Measurements from ENCODE around the gene TMPRSS13. TPM values are rescaled to one million over a fixed set of nuclear protein-coding genes. Genes with fewer than 3 reads are reported as not detected.

Gene TMPRSS13
- total RNA-seq (2021) = 0.35 and 0.50 TPM in 2 replicates
- long read RNA-seq, partial matches to known transcripts = 0 of 2 reads
- long read RNA-seq, other reads (novel, unspliced or antisense) = 0 of 2 reads

DNA sequence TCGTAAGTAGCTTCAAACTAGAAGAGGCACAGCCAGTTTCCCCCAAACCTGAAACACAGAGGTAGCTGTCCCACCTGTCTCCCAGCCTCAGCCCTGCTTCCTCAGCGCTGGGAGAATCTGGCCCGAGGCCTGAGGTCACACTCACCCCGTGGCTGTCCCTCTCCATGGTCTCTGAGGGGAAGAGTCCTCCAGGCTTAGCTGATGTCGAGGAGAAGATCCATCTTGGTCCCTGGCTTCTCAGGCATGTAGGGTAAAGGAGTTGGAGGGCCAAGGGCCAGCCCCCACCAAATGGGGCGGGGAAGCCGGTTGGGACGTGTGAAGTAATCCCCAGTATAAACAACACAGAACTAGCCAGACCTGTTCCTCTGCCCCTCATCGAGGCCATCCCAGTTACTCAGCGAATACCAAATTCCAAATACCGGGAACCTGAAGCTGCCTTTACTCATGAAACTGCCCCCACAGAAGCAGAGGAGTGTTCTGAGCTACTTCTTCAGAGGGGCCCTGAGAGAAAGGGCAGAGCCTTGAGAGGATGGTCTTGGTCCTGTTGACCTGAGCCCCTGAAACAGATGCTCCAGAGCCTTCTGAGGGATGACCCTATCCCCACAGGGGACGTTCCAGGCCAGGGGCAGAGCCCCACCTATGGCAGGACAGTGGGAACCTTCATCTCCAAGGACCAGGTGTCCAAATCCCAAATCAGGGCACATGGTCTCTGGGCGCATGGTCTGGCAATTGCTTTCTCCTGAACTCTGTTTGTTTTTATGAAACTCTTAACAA, at the start of gene TMPRSS13:
Gene TMPRSS13 (minus strand): TSS at position 261 of the 774 bp plus-strand sequence. CDS start 95 bp downstream, at position 166.
- no peaks in the 10 kb centered on the region for H3K79me2 ChIP-seq (ENCODE audit: insufficient read depth, low read length)

More for the DNA sequence above, at the start of gene TMPRSS13:
- H3K14ac ChIP-seq (ENCODE audit: insufficient read depth, low read length) = 0 out of 2 replicates have a peak within 1 kb of the TSS, but pooled peaks have one; percentile 6
- H4K20me1 ChIP-seq (ENCODE audit: control insufficient read depth, insufficient read depth, insufficient read length) = no peaks in the 10 kb centered on the region
- H3K23me2 ChIP-seq (ENCODE audit: insufficient read length, low read depth, low read length, poor library complexity, severe bottlenecking) = no peaks in the 10 kb centered on the region
- H3K4ac ChIP-seq (ENCODE audit: low read depth, low read length) = no peak within 1 kb of the TSS
- H2BK12ac ChIP-seq (ENCODE audit: insufficient read length, low read depth, low read length) = no peak within 1 kb of the TSS
- Mint-ChIP-seq H3K4me1 (peaks cover 43 to 44% of the 10 kb centered on the region in 2 experiments), H3K27ac (peak within 1 kb of the TSS in 1 of 3 experiments; percentile 85; a peak in 3 of 7 replicates), H3K4me3 (0 out of 5 replicates have a peak within 1 kb of the TSS, but pooled peaks of 1 of the 2 experiments have one; percentile 28), H3K36me3 (ENCODE audit: insufficient read depth in 1 of 3, low read depth in 3 of 3) (no peaks in the 10 kb centered on the region), H3K27me3 (ENCODE audit: low read depth) (peaks cover 17% of the 10 kb centered on the region), H3K9me3 (no peaks in the 10 kb centered on the region)
- H3K23ac ChIP-seq (ENCODE audit: insufficient read length, low read depth, low read length) = no peak within 1 kb of the TSS
- TF ChIP-seq, protein P1, sequence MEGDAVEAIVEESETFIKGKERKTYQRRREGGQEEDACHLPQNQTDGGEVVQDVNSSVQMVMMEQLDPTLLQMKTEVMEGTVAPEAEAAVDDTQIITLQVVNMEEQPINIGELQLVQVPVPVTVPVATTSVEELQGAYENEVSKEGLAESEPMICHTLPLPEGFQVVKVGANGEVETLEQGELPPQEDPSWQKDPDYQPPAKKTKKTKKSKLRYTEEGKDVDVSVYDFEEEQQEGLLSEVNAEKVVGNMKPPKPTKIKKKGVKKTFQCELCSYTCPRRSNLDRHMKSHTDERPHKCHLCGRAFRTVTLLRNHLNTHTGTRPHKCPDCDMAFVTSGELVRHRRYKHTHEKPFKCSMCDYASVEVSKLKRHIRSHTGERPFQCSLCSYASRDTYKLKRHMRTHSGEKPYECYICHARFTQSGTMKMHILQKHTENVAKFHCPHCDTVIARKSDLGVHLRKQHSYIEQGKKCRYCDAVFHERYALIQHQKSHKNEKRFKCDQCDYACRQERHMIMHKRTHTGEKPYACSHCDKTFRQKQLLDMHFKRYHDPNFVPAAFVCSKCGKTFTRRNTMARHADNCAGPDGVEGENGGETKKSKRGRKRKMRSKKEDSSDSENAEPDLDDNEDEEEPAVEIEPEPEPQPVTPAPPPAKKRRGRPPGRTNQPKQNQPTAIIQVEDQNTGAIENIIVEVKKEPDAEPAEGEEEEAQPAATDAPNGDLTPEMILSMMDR (conservative IDR thresholded peaks at IDR 0.05) = no peak
- H3K9me3 ChIP-seq (ENCODE audit: control insufficient read depth, low read depth, low read length) = no peaks in the 10 kb centered on the region
- no peak within 1 kb of the TSS for H2BK5ac ChIP-seq (ENCODE audit: insufficient read length, low read length)
- peaks cover 4% of the 10 kb centered on the region; the same call in 1 of the 2 replicates for H3K4me1 ChIP-seq (ENCODE audit: insufficient read depth, low read length)
- no peaks in the 10 kb centered on the region for H3K79me1 ChIP-seq (ENCODE audit: insufficient read depth, low read depth, low read length, poor library complexity, severe bottlenecking)
- no peak within 1 kb of the TSS for H4K5ac ChIP-seq (ENCODE audit: insufficient read length, low read depth, low read length)
- no peak within 1 kb of the TSS for H2AK5ac ChIP-seq (ENCODE audit: insufficient read length, low read length)
- no peak within 1 kb of the TSS for H2AFZ ChIP-seq (ENCODE audit: low read length)
- peak within 1 kb of the TSS; percentile 15; the same call in 1 of the 2 replicates for H2BK15ac ChIP-seq (ENCODE audit: low read depth, low read length)
- H3K56ac ChIP-seq (ENCODE audit: insufficient read length, low read depth, low read length) = no peak within 1 kb of the TSS
- no peak within 1 kb of the TSS for H2BK20ac ChIP-seq (ENCODE audit: low read depth, low read length, poor library complexity, severe bottlenecking)
- H3K27me3 ChIP-seq (ENCODE audit: insufficient read depth, low read length) = no peaks in the 10 kb centered on the region
- no peak within 1 kb of the TSS for H3T11ph ChIP-seq (ENCODE audit: low read length)
- no peak within 1 kb of the TSS for H4K91ac ChIP-seq (ENCODE audit: insufficient read length, low read depth, low read length)
- H2BK120ac ChIP-seq (ENCODE audit: low read depth, low read length, poor library complexity, severe bottlenecking) = no peak within 1 kb of the TSS
- H3K9ac ChIP-seq (ENCODE audit: extremely low read depth, insufficient read length, low read length) = no peak within 1 kb of the TSS
- peak; percentile 67 for DNase-seq
- no peak within 1 kb of the TSS for H3K18ac ChIP-seq (ENCODE audit: insufficient read length, low read depth, low read length)
- no CpG with 5 or more reads among the region's 13 CpGs for WGBS (ENCODE audit: extremely low coverage, insufficient read length, low lambda C conversion rate)
- no peak within 1 kb of the TSS for H3K27ac ChIP-seq (ENCODE audit: insufficient read length, low read depth, low read length)
- H3K4me2 ChIP-seq (ENCODE audit: insufficient read depth, insufficient read length, low read length) = no peak within 1 kb of the TSS
- no peak within 1 kb of the TSS for H4K8ac ChIP-seq (replicated peaks; ENCODE audit: insufficient read length, low read depth, low read length)
